IMR-90 (cell line): ENCODE data around the gene SPPL2B.

ENCODE experiments used
- BHLHE40 ChIP-seq: fragments of 150-350 bp; IDR thresholded peaks from 2 replicates; pipeline ENCODE4 v1.6.1; 2016; ENCODE audit warnings: mild to moderate bottlenecking, low read depth, low read length
- CTCF ChIP-seq: conservative IDR thresholded peaks from 2 replicates; pipeline ENCODE4 v1.5.1; 2012; ENCODE audit warnings: mild to moderate bottlenecking, low read depth, low read length, improper control_type of control experiment
- MAZ ChIP-seq: IDR thresholded peaks from 2 replicates; pipeline ENCODE4 v1.6.1; 2012; ENCODE audit warnings: low read depth, mild to moderate bottlenecking, low read length, improper control_type of control experiment, moderate library complexity, borderline replicate concordance
- POLR2A ChIP-seq: IDR thresholded peaks from 2 replicates; pipeline ENCODE4 v1.6.1; 2012; ENCODE audit warnings: mild to moderate bottlenecking, low read depth, low read length
- RFX5 ChIP-seq: IDR thresholded peaks from 2 replicates; pipeline ENCODE4 v1.8.0; 2012; ENCODE audit warnings: low read depth, mild to moderate bottlenecking, low read length, moderate library complexity

DNA sequence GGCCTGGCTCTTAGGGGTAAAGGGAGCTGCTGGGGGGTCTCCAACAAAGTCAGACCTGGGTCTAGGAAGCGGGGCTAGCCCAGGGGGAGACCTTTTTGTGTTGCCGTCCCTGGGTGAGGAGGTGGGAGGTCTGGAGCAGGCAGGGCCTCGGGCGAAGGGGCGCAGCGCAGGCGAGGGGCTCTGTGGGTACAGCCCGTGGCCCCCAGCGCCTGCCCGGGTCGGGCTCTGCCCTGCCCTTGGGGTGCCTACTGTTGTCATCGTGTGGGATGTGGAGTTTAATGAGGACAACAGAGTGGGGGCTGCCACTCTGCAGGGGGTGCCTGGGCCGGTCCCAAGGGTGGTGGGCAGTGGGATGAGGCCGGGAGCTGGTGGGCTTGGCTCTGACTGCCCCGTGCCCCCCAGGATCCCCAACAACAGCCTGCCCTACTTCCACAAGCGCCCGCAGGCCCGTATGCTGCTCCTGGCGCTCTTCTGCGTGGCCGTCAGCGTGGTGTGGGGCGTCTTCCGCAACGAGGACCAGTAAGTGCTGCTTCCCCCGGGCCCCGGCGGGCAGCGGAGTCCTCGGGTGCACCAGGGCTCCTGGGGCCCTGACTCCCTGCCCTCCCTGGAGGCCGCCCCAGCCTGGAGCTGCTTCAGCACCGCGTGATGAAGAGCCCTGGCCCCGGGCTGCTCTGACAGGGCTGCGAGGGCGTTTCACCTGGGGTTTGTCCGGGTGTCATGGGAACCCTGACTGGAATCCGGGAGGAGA, 12.2 kb downstream of the SPPL2B start:
- no peak for TF ChIP-seq MAZ
- TF ChIP-seq CTCF = no peak
- TF ChIP-seq BHLHE40 = no peak
- no peak for TF ChIP-seq POLR2A
- no peak for TF ChIP-seq RFX5
